ENCODE measurements around the gene TUT1.

DNA sequence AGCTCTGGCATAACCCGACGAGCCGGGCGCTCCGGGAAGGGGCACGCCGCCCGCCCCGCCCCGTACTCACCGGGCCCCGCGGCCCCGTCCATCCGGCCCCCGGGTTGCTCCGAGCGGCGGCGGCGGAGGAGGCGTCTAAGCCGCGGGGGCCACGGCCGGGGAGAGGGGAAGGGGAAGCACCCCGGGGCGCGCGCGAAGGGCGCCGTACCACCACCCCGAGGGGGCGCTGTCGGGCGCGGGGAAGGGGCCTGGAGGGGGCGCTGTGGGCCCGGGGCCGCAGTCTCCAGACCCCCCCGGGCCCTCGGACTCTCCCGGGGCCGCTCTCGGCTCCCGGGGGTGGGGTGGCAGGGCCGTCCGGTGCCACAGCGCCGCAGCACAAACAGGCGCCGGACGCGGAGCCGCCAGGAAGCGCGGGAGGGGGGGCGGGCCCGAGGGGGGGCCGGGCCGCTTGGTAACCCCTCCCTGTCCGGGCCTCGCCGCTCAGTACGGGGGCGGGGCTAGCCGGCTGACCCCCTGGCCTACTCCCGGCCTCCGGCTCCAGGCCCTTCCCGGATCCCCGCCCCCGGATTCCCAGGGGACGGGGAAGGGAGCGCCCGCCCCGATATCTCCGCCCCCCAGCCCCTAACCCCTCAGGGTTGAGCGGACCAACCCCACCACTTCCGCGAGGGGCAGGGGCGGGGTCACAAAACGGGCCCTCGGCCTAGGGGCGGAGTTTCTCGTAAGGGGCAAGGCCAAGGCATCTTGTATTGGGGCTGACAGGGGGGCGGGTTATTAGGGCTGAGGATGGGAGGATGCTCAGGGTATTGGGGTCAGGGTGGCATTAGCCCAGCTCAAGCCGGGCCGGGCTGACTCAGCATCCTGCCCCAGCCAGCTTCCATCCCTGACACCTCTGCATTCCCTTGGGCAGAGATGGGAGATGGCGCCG lies 21.3 kb upstream of the TUT1 start, which contains the start of the genes EML3 and ROM1:
- TF ChIP-seq, protein P1, sequence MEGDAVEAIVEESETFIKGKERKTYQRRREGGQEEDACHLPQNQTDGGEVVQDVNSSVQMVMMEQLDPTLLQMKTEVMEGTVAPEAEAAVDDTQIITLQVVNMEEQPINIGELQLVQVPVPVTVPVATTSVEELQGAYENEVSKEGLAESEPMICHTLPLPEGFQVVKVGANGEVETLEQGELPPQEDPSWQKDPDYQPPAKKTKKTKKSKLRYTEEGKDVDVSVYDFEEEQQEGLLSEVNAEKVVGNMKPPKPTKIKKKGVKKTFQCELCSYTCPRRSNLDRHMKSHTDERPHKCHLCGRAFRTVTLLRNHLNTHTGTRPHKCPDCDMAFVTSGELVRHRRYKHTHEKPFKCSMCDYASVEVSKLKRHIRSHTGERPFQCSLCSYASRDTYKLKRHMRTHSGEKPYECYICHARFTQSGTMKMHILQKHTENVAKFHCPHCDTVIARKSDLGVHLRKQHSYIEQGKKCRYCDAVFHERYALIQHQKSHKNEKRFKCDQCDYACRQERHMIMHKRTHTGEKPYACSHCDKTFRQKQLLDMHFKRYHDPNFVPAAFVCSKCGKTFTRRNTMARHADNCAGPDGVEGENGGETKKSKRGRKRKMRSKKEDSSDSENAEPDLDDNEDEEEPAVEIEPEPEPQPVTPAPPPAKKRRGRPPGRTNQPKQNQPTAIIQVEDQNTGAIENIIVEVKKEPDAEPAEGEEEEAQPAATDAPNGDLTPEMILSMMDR (IDR thresholded peaks at IDR 0.05), result peak; percentile 100
- TF ChIP-seq SIN3A (IDR thresholded peaks at IDR 0.05; ENCODE audit: borderline replicate concordance, insufficient read depth, low read depth, low read length) (peak; percentile 88; the same call in 1 of the 2 replicates), POLR2AphosphoS5 (IDR thresholded peaks at IDR 0.05; ENCODE audit: low read depth, low read length) (peak; percentile 44; the same call in 1 of the 2 replicates)
- TF ChIP-seq, protein P2, sequence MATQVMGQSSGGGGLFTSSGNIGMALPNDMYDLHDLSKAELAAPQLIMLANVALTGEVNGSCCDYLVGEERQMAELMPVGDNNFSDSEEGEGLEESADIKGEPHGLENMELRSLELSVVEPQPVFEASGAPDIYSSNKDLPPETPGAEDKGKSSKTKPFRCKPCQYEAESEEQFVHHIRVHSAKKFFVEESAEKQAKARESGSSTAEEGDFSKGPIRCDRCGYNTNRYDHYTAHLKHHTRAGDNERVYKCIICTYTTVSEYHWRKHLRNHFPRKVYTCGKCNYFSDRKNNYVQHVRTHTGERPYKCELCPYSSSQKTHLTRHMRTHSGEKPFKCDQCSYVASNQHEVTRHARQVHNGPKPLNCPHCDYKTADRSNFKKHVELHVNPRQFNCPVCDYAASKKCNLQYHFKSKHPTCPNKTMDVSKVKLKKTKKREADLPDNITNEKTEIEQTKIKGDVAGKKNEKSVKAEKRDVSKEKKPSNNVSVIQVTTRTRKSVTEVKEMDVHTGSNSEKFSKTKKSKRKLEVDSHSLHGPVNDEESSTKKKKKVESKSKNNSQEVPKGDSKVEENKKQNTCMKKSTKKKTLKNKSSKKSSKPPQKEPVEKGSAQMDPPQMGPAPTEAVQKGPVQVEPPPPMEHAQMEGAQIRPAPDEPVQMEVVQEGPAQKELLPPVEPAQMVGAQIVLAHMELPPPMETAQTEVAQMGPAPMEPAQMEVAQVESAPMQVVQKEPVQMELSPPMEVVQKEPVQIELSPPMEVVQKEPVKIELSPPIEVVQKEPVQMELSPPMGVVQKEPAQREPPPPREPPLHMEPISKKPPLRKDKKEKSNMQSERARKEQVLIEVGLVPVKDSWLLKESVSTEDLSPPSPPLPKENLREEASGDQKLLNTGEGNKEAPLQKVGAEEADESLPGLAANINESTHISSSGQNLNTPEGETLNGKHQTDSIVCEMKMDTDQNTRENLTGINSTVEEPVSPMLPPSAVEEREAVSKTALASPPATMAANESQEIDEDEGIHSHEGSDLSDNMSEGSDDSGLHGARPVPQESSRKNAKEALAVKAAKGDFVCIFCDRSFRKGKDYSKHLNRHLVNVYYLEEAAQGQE (IDR thresholded peaks at IDR 0.05; ENCODE audit: insufficient read depth in 1 of 2, low read depth in 2 of 2, low read length in 1 of 2), result no peak

All from Panc1 (cell line).